Measurements from ENCODE around the gene STK39. TPM values are rescaled to one million over a fixed set of nuclear protein-coding genes. Genes with fewer than 3 reads are reported as not detected.

Gene STK39
- total RNA-seq, 1 experiment from 2014 or later, result 22.1 TPM

DNA sequence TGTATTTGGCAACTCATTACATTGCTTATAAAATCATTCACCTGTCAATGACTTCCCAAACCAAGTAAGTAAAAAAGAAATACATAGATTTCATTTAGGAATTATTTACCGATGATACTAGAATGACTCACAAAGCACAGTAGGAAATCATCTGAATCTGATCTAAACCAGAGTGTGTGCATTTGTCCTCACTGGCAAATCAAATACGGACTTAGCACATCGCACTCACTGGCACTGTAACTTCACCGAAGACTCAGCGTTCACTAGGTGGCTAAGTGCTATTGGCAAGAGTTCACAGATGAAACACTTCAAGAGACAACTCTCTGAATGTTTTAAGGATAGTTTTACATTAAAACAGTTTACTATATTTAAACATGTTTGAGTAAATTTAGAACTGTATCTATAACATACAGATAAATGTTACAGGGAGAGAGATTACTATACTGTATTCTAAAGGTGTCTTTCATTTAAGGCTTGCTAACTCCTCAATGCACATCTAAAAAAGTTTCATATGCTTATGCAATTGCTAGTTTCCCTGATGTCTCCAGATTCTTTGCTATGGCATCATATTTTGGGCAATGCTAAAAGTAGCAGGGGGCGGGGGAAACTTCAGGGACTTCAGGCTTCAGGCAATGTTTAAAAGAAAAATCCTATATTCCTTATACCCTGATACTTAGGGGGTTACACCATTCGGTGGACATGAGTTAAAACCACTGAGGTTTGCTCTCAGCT is 48.8 kb downstream of the STK39 start:
- DNase-seq, result no peak

More for the DNA sequence above, 48.8 kb downstream of the STK39 start:
- H3K4me1 ChIP-seq (ENCODE audit: insufficient read depth, low read length), result peaks cover 4% of the 10 kb centered on the region; the same call in 1 of the 2 replicates
- H4K20me1 ChIP-seq (ENCODE audit: control insufficient read depth, insufficient read depth, insufficient read length), result no peaks in the 10 kb centered on the region
- H3K27ac Mint-ChIP-seq, result no peak overlapping the region
- H2BK20ac ChIP-seq (ENCODE audit: low read depth, low read length, poor library complexity, severe bottlenecking), result no peak overlapping the region
- H3K18ac ChIP-seq (ENCODE audit: insufficient read length, low read depth, low read length), result no peak overlapping the region
- no peak overlapping the region for H2AK5ac ChIP-seq (ENCODE audit: insufficient read length, low read length)
- no peaks in the 10 kb centered on the region; the same call in 1 of the 2 replicates for H3K27me3 Mint-ChIP-seq (ENCODE audit: low read depth)
- no peak overlapping the region for H3K4ac ChIP-seq (ENCODE audit: low read depth, low read length)
- no peaks in the 10 kb centered on the region for H3K27me3 ChIP-seq (ENCODE audit: insufficient read depth, low read length)
- peaks cover 3% of the 10 kb centered on the region for H3K79me1 ChIP-seq (ENCODE audit: insufficient read depth, low read depth, low read length, poor library complexity, severe bottlenecking)
- no peak overlapping the region for H4K91ac ChIP-seq (ENCODE audit: insufficient read length, low read depth, low read length)
- no peak overlapping the region for H3K56ac ChIP-seq (ENCODE audit: insufficient read length, low read depth, low read length)
- H3K79me2 ChIP-seq (ENCODE audit: insufficient read depth, low read length), result no peaks in the 10 kb centered on the region
- no peak overlapping the region for H2BK120ac ChIP-seq (ENCODE audit: low read depth, low read length, poor library complexity, severe bottlenecking)
- H2BK5ac ChIP-seq (ENCODE audit: insufficient read length, low read length), result no peak overlapping the region
- no peaks in the 10 kb centered on the region for H3K9me3 ChIP-seq (ENCODE audit: control insufficient read depth, low read depth, low read length)
- H3K14ac ChIP-seq (ENCODE audit: insufficient read depth, low read length), result no peak overlapping the region
- H3K4me1 Mint-ChIP-seq, result peaks cover 27 to 28% of the 10 kb centered on the region in 2 experiments
- WGBS (ENCODE audit: extremely low coverage, insufficient read length, low lambda C conversion rate), result no CpG with 5 or more reads among the region's 7 CpGs
- peaks cover 0 to 10% (median 4%) of the 10 kb centered on the region in 3 experiments; a peak in 3 of 7 replicates for H3K36me3 Mint-ChIP-seq (ENCODE audit: insufficient read depth in 1 of 3, low read depth in 3 of 3)
- no peak overlapping the region for H3K4me3 Mint-ChIP-seq
- no peaks in the 10 kb centered on the region; a peak in 2 of 5 replicates for H3K9me3 Mint-ChIP-seq
- no peak overlapping the region for H3T11ph ChIP-seq (ENCODE audit: low read length)
- H4K8ac ChIP-seq (replicated peaks; ENCODE audit: insufficient read length, low read depth, low read length), result no peak overlapping the region
- no peak overlapping the region for H2BK15ac ChIP-seq (ENCODE audit: low read depth, low read length)
- TF ChIP-seq, protein P1, sequence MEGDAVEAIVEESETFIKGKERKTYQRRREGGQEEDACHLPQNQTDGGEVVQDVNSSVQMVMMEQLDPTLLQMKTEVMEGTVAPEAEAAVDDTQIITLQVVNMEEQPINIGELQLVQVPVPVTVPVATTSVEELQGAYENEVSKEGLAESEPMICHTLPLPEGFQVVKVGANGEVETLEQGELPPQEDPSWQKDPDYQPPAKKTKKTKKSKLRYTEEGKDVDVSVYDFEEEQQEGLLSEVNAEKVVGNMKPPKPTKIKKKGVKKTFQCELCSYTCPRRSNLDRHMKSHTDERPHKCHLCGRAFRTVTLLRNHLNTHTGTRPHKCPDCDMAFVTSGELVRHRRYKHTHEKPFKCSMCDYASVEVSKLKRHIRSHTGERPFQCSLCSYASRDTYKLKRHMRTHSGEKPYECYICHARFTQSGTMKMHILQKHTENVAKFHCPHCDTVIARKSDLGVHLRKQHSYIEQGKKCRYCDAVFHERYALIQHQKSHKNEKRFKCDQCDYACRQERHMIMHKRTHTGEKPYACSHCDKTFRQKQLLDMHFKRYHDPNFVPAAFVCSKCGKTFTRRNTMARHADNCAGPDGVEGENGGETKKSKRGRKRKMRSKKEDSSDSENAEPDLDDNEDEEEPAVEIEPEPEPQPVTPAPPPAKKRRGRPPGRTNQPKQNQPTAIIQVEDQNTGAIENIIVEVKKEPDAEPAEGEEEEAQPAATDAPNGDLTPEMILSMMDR (conservative IDR thresholded peaks at IDR 0.05), result no peak
- H3K23ac ChIP-seq (ENCODE audit: insufficient read length, low read depth, low read length), result no peak overlapping the region
- H3K9ac ChIP-seq (ENCODE audit: extremely low read depth, insufficient read length, low read length), result no peak overlapping the region
- H3K23me2 ChIP-seq (ENCODE audit: insufficient read length, low read depth, low read length, poor library complexity, severe bottlenecking), result no peaks in the 10 kb centered on the region
- no peak overlapping the region for H4K5ac ChIP-seq (ENCODE audit: insufficient read length, low read depth, low read length)
- no peak overlapping the region for H2BK12ac ChIP-seq (ENCODE audit: insufficient read length, low read depth, low read length)
- no peak overlapping the region for H3K4me2 ChIP-seq (ENCODE audit: insufficient read depth, insufficient read length, low read length)
- H2AFZ ChIP-seq (ENCODE audit: low read length), result no peak overlapping the region
- no peak overlapping the region for H3K27ac ChIP-seq (ENCODE audit: insufficient read length, low read depth, low read length)
